Colonic mucosa (tissue), 4 donors: ENCODE data around the gene CREB5. TPM values are rescaled to one million over a fixed set of nuclear protein-coding genes. Genes with fewer than 3 reads are reported as not detected.

Experiments used
- DNase-seq: peaks from one replicate; pipeline ENCODE4 v3.0.0-alpha.2; 2020
- H3K27ac ChIP-seq: fragments of 200-600 bp; one replicate; pipeline ENCODE4 v1.8.0; 2021
- H3K27me3 ChIP-seq: fragments of 200-600 bp; one replicate; pipeline ENCODE4 v1.8.0; 2021
- H3K36me3 ChIP-seq: fragments of 200-600 bp; one replicate; pipeline ENCODE4 v1.8.0; 2021
- H3K4me1 ChIP-seq: fragments of 200-600 bp; one replicate; pipeline ENCODE4 v1.8.0; 2021; ENCODE audit warnings: mild to moderate bottlenecking
- H3K4me3 ChIP-seq: fragments of 200-600 bp; one replicate; pipeline ENCODE4 v1.8.0; 2021
- H3K9ac ChIP-seq, 2 donors: one replicate each; pipeline ENCODE4 v1.7.0; 2013; ENCODE audit warnings: control low read depth in 2 of 2, low read depth in 2 of 2, low read length in 2 of 2
- H3K9me3 ChIP-seq: fragments of 200-600 bp; one replicate; pipeline ENCODE4 v1.8.0; 2021
- CTCF ChIP-seq: fragments of 200-600 bp; IDR thresholded peaks from one replicate; pipeline ENCODE4 v1.8.0; 2022; ENCODE audit warnings: antibody characterized with exemption, mild to moderate bottlenecking
- intact Hi-C: fragments of 100-400 bp; cut with DNase I; formaldehyde crosslinking; loops from one replicate; pipeline ENCODE4 v1.14.1; 2022
- total RNA-seq, 2 donors: library from RNA; stranded (reverse); fragmentation: NEBNext Ultra II Directional in 1 of 2; extraction: Animal tissue kit (Norgen Biotek cat#: 25700) in 1 of 2; gene quantifications; one replicate each; pipeline ENCODE4 v1.2.1, GENCODE V29; 2021
- donor health status: healthy.
- donor health status: DM: no; HTN: no; CAD: no.
- donor health status: DM: no; HTN: no; CAD: no.

Gene CREB5
- total RNA-seq, 2 donors from 2014 or later = 0.54 to 3.6 TPM

DNA sequence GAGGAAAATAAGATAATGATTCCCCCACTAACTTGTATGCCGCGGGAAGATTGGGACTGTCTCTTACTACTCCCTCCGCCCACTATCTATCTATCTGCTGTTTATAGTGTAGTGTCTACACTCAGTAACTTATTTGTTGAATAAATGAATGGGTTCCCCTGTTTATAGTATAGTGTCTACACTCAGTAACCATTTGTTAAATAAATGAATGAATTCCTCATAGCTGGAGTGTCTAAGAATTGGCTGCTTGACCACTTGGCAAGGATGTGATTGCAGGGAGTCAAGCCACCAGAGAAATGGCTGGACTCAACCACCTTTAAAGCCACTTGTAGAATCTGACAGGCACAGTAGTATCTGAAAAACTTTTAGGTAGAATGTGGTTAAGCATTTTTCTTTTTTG is 398.7 kb downstream of the CREB5 start:
- H3K27me3 ChIP-seq = no peaks in the 10 kb centered on the region
- no peak overlapping the region for H3K4me3 ChIP-seq
- H3K36me3 ChIP-seq = no peaks in the 10 kb centered on the region
- H3K4me1 ChIP-seq = no peaks in the 10 kb centered on the region
- no peak overlapping the region for H3K9ac ChIP-seq
- no peak overlapping the region for H3K27ac ChIP-seq
- no peak for DNase-seq
- no peaks in the 10 kb centered on the region for H3K9me3 ChIP-seq
- TF ChIP-seq CTCF = no peak
- intact Hi-C loops = no loop called here

DNA sequence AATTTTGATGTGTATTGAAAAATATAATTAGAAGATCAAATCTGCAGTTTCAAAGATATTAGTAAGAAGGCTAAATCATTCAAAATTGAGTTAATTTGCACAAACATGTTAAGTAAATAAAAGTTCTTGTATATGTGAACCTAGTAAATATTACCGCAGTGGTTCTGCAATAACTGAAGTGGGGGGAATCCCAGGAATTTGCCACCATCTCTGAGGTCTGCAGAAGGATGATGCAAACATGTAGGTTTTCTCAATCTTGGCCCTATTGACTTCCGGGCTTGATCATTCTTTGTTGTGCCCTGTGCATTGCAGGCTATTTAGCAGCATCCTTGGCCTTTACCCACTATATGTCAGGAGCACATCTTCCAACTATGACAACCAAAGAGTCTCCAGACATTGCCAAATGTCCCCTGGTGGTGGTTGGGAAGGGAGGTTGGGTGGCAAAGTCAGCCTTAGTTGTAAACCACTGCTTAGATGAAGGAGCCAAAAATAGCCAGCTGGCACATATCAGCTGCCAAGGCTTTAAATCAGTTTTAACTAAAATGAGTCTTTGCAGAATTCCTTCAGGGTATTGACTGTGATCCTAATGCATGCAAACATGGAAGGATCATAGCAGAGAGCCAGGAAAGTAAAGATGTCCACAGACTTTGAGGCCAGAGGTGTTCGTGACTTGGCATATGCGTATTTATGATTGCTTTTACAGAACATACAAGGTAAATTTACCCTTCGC is 399.5 kb downstream of the CREB5 start:
- no peaks in the 10 kb centered on the region for H3K36me3 ChIP-seq
- H3K4me1 ChIP-seq = no peaks in the 10 kb centered on the region
- no peak overlapping the region for H3K9ac ChIP-seq
- no peak for DNase-seq
- H3K9me3 ChIP-seq = no peaks in the 10 kb centered on the region
- TF ChIP-seq CTCF = no peak
- H3K4me3 ChIP-seq = no peak overlapping the region
- intact Hi-C loops = no loop called here
- no peak overlapping the region for H3K27ac ChIP-seq
- H3K27me3 ChIP-seq = no peaks in the 10 kb centered on the region

DNA sequence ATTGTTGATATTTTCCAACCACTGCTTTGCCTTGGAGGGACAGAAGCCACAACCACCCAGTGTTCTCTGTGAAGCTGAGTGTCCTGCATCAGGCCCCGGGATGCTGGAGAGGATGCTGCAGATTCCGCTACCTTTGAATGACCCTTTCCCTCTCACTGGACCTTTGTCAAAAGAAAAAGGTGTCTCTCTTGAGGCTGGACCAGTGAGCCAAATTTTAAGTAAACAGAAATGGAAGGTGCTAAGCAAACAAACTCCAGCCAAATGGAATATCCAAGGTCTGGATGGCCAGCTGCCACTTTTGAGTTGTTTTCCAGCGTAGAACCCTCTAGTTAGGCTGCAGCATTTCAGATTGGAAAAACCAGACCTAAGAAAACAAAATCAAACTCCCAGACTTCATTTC is 400.3 kb downstream of the CREB5 start:
- H3K27ac ChIP-seq = no peak overlapping the region
- no peak for DNase-seq

GRCh38 chr7:28813243-28813962 is 401.1 kb downstream of the CREB5 start:
- intact Hi-C loops = no loop called here
- no peaks in the 10 kb centered on the region for H3K27me3 ChIP-seq
- no peaks in the 10 kb centered on the region for H3K36me3 ChIP-seq
- no peak for DNase-seq
- no peak overlapping the region for H3K27ac ChIP-seq
- H3K9ac ChIP-seq = no peak overlapping the region
- TF ChIP-seq CTCF = no peak
- no peaks in the 10 kb centered on the region for H3K4me1 ChIP-seq
- H3K9me3 ChIP-seq = no peaks in the 10 kb centered on the region
- H3K4me3 ChIP-seq = no peak overlapping the region

More for the DNA sequence above, 400.3 kb downstream of the CREB5 start:
- H3K4me3 ChIP-seq = no peak overlapping the region
- intact Hi-C loops = no loop called here
- no peaks in the 10 kb centered on the region for H3K9me3 ChIP-seq
- no peaks in the 10 kb centered on the region for H3K27me3 ChIP-seq
- no peaks in the 10 kb centered on the region for H3K4me1 ChIP-seq
- no peak for TF ChIP-seq CTCF
- no peaks in the 10 kb centered on the region for H3K36me3 ChIP-seq
- no peak overlapping the region for H3K9ac ChIP-seq

GRCh38 chr7:28815369-28815927 is 403.1 kb downstream of the CREB5 start:
- intact Hi-C loops = no loop called here
- no peak for DNase-seq
- no peaks in the 10 kb centered on the region for H3K36me3 ChIP-seq

More at GRCh38 chr7:28815369-28815927, 403.1 kb downstream of the CREB5 start:
- Histone ChIP-seq H3K4me1 (no peaks in the 10 kb centered on the region), H3K27me3 (no peaks in the 10 kb centered on the region), H3K9ac (no peak overlapping the region), H3K9me3 (no peaks in the 10 kb centered on the region), H3K4me3 (no peak overlapping the region), H3K27ac (no peak overlapping the region)
- no peak for TF ChIP-seq CTCF
